Endodermal cell (in vitro differentiated cells): Measurements from ENCODE around the gene TFRC. TPM values are rescaled to one million over a fixed set of nuclear protein-coding genes. Genes with fewer than 3 reads are reported as not detected.

Source experiments
- DNase-seq: peaks from one replicate; pipeline ENCODE4 v3.0.0-alpha.2; 2017
- H3K27ac ChIP-seq: 2 replicates; pipeline ENCODE4 v1.5.1; 2013; ENCODE audit warnings: mild to moderate bottlenecking, low read depth, low read length, moderate library complexity
- H3K27me3 ChIP-seq: 2 replicates; pipeline ENCODE4 v1.6.1; 2013; ENCODE audit warnings: mild to moderate bottlenecking, low read length, moderate library complexity; ENCODE audit not compliant: insufficient read depth, control insufficient read depth, poor library complexity, severe bottlenecking
- H3K36me3 ChIP-seq: 2 replicates; pipeline ENCODE4 v1.7.0; 2013; ENCODE audit warnings: mild to moderate bottlenecking, low read length, moderate library complexity; ENCODE audit not compliant: control insufficient read depth, insufficient read depth
- H3K4me1 ChIP-seq: one replicate; pipeline ENCODE4 v1.7.0; 2013; ENCODE audit warnings: low read length; ENCODE audit not compliant: control insufficient read depth, insufficient read depth
- H3K4me3 ChIP-seq: 2 replicates; pipeline ENCODE4 v1.5.1; 2013; ENCODE audit warnings: mild to moderate bottlenecking, low read length, moderate library complexity
- H3K9ac ChIP-seq: 2 replicates; pipeline ENCODE4 v1.6.1; 2013; ENCODE audit warnings: mild to moderate bottlenecking, low read length, moderate library complexity; ENCODE audit not compliant: poor library complexity, severe bottlenecking; ENCODE audit errors: extremely low read depth
- H3K9me3 ChIP-seq: 2 replicates; pipeline ENCODE4 v1.6.1; 2013; ENCODE audit warnings: mild to moderate bottlenecking, low read length, moderate library complexity; ENCODE audit not compliant: control insufficient read depth
- H3K27ac Mint-ChIP-seq: 2 replicates; pipeline ENCODE4 v1.8.0; 2020; ENCODE audit warnings: mixed read lengths
- H3K27me3 Mint-ChIP-seq: 2 replicates; pipeline ENCODE4 v1.8.0; 2021; ENCODE audit warnings: mild to moderate bottlenecking, mixed read lengths; ENCODE audit not compliant: insufficient read depth
- H3K36me3 Mint-ChIP-seq: 2 replicates; pipeline ENCODE4 v1.8.0; 2020; ENCODE audit warnings: low read depth, mixed read lengths
- H3K4me1 Mint-ChIP-seq: 2 replicates; pipeline ENCODE4 v1.8.0; 2020; ENCODE audit warnings: mixed read lengths
- H3K4me3 Mint-ChIP-seq: 2 replicates; pipeline ENCODE4 v1.8.0; 2020; ENCODE audit warnings: mild to moderate bottlenecking, moderate library complexity, mixed read lengths
- H3K9me3 Mint-ChIP-seq: 2 replicates; pipeline ENCODE4 v1.8.0; 2020; ENCODE audit warnings: mild to moderate bottlenecking, mixed read lengths
- WGBS, 2 experiments: methylation state at CpG; one replicate each; pipeline versions ENCODE4 v1.1.5 to v1.1.7; 2013; ENCODE audit warnings: missing lambda C conversion rate in 2 of 2, mixed read lengths in 1 of 2; ENCODE audit not compliant: insufficient coverage in 1 of 2, insufficient read length in 1 of 2; 5-methylcytosine and 5-hydroxymethylcytosine counted together
- total RNA-seq, 2 donors: library from RNA; stranded (reverse); fragmentation: NEBNext Ultra II Directional in 1 of 2; extraction: Animal tissue kit (Norgen Biotek cat#: 25700) in 1 of 2; gene quantifications; 2 replicates in 1 of 2; 3 replicates in 1 of 2; pipeline ENCODE4 v1.2.1, GENCODE V29; 2021
- TF ChIP-seq, protein P1 (sequence below): fragments of 200-600 bp; sonication (generic); conservative IDR thresholded peaks from 2 replicates; pipeline ENCODE4 v1.5.0; 2021; ENCODE audit warnings: antibody characterized with exemption, mild to moderate bottlenecking

The TFRC gene
- total RNA-seq, 2 donors from 2014 or later, result 69.0 to 90.0 TPM

DNA sequence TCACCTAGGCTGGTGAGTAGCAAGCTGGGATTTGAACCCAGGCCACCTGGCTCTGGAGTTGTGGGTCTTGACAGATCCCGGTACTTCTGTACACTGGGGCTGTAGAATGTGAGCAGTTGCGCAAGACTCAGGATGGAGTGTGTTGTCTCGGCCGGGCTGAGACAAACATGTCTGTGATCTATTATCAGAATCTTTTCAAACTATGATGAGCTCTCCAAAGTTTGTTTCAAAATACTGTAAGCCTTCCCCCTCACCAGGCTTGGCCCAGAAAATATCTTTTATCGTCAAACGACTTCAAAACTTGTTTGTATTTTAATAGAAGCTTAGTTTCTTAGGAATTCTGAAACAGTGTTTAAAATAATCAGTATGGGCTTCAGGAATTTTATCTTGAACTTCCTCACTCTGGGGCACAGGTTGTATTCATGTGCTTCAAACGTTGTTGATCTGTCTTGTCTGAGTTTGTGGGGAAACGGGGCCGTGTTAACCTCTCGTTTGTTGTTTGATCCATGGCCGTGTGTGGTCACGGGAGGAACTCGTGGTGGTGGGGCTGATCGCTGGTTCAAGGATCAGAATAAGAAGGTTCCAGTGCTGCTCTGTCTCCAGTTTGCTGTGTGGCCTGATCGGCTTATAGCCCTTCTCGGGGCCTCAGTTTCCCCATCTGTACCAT lies 40.3 kb upstream of the TFRC start:
- Histone ChIP-seq H3K9ac (no peak overlapping the region), H3K9me3 (no peaks in the 10 kb centered on the region), H3K36me3 (no peaks in the 10 kb centered on the region), H3K4me1 (no peaks in the 10 kb centered on the region), H3K27ac (no peak overlapping the region), H3K4me3 (no peak overlapping the region), H3K27me3 (no peaks in the 10 kb centered on the region)
- Mint-ChIP-seq H3K4me1 (peaks cover 9% of the 10 kb centered on the region), H3K36me3 (no peaks in the 10 kb centered on the region), H3K9me3 (no peaks in the 10 kb centered on the region), H3K27ac (no peak overlapping the region), H3K27me3 (peaks cover 41% of the 10 kb centered on the region), H3K4me3 (no peak overlapping the region)
- DNase-seq, result no peak
- TF ChIP-seq, protein P1, sequence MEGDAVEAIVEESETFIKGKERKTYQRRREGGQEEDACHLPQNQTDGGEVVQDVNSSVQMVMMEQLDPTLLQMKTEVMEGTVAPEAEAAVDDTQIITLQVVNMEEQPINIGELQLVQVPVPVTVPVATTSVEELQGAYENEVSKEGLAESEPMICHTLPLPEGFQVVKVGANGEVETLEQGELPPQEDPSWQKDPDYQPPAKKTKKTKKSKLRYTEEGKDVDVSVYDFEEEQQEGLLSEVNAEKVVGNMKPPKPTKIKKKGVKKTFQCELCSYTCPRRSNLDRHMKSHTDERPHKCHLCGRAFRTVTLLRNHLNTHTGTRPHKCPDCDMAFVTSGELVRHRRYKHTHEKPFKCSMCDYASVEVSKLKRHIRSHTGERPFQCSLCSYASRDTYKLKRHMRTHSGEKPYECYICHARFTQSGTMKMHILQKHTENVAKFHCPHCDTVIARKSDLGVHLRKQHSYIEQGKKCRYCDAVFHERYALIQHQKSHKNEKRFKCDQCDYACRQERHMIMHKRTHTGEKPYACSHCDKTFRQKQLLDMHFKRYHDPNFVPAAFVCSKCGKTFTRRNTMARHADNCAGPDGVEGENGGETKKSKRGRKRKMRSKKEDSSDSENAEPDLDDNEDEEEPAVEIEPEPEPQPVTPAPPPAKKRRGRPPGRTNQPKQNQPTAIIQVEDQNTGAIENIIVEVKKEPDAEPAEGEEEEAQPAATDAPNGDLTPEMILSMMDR, result no peak
- WGBS, 2 experiments, result 93 to 97% methylated on average over 16 of the region's 16 CpGs

DNA sequence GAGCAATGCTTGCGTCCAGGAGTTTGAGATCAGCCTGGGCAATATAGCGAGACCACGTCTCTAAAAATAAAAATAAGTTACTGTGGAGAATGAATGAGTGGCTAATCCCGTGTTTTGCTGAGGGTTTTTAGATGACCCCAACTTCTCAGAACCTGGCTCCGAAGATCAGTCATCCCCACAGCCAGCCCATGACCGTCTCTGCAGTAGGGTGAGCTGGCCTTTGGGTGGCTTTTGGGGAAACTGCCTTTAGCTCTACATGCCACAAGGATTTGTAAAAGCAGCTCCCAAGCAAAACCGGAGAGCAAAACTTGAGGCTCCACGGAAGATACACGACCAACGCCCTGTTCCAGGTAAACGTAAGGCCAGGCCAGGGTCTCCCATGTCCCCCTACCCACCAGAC lies 39.2 kb upstream of the TFRC start:
- Mint-ChIP-seq H3K4me1 (peaks cover 5% of the 10 kb centered on the region), H3K27ac (no peak overlapping the region), H3K36me3 (no peaks in the 10 kb centered on the region), H3K9me3 (no peaks in the 10 kb centered on the region), H3K4me3 (no peak overlapping the region), H3K27me3 (peaks cover 36% of the 10 kb centered on the region)
- 96 to 98% methylated on average over 8 to 11 of the region's 11 CpGs for WGBS, 2 experiments
- H3K4me1 ChIP-seq, result no peaks in the 10 kb centered on the region
- no peaks in the 10 kb centered on the region for H3K9me3 ChIP-seq
- H3K4me3 ChIP-seq, result no peak overlapping the region
- H3K27ac ChIP-seq, result no peak overlapping the region
- no peak for DNase-seq
- no peak overlapping the region for H3K9ac ChIP-seq
- TF ChIP-seq, protein P1, result no peak
- H3K27me3 ChIP-seq, result no peaks in the 10 kb centered on the region
- H3K36me3 ChIP-seq, result no peaks in the 10 kb centered on the region

DNA sequence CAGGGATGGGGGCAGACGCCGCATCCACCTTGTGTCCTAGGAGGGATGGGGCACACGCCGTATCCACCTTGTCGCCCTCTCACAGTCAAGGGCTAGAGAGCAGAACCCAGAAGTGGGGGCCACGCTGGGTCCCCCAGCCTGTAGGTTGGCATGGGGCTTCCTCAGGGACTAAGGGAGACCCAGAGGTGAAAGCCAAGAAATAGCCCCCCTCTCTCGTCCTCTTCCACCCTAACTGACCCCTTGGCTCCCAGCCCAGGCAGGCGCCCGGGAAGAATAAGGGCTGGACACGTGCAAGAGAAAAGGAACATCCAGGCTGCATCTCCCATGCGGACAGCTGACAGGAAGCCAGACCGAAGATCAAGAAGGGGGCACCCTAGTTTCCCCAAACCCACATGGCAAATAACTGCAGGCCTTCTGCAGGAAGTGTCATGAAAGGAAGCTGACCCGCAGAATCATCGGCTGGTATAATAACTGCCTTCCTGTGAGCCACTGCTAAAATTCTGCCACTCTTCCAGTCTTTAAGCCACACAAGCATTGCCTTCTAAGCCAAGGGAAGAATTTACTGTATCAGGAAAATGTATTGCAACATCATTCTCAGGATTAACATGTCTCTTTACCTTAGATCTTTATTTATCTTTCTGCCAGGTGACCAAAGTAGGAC lies 38.5 kb upstream of the TFRC start:
- Mint-ChIP-seq H3K4me3 (no peak overlapping the region), H3K27ac (no peak overlapping the region), H3K9me3 (no peaks in the 10 kb centered on the region), H3K4me1 (peaks cover 5% of the 10 kb centered on the region), H3K36me3 (no peaks in the 10 kb centered on the region), H3K27me3 (peaks cover 36% of the 10 kb centered on the region)
- Histone ChIP-seq H3K4me3 (no peak overlapping the region), H3K27ac (no peak overlapping the region), H3K9ac (no peak overlapping the region), H3K27me3 (no peaks in the 10 kb centered on the region), H3K36me3 (no peaks in the 10 kb centered on the region), H3K9me3 (no peaks in the 10 kb centered on the region), H3K4me1 (no peaks in the 10 kb centered on the region)
- TF ChIP-seq, protein P1, result no peak
- no peak for DNase-seq
- 84 to 85% methylated on average over 12 to 14 of the region's 14 CpGs for WGBS, 2 experiments
